ENCODE results near the gene PLCG2.
"Not testable (repeated sequence)": the region's sequence is repeated elsewhere in the genome, so short reads cannot be mapped to it uniquely, and the experiment has no call there.

PLCG2 gene

DNA sequence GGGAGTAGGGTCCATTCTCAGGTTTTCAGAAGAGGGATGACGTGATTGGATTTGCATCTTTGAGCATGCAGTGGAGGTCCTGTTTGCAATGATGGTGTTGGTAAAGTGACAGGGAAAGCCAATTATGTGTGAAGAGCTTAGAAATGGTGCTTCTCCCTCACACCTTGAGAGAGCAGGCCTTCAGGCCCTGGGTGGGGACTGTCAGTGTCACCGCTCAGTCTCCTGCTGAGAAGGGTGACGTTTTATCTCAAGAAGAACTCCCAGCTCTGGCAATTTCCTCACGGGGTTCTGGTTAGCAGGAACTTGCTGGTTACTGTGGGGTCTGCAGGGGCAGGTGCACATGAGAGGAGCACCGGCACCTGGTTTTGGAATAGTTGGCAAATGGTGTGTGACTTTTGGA is 11.2 kb downstream of the PLCG2 start:
- no peak for DNase-seq (ENCODE audit: low read depth)

DNA sequence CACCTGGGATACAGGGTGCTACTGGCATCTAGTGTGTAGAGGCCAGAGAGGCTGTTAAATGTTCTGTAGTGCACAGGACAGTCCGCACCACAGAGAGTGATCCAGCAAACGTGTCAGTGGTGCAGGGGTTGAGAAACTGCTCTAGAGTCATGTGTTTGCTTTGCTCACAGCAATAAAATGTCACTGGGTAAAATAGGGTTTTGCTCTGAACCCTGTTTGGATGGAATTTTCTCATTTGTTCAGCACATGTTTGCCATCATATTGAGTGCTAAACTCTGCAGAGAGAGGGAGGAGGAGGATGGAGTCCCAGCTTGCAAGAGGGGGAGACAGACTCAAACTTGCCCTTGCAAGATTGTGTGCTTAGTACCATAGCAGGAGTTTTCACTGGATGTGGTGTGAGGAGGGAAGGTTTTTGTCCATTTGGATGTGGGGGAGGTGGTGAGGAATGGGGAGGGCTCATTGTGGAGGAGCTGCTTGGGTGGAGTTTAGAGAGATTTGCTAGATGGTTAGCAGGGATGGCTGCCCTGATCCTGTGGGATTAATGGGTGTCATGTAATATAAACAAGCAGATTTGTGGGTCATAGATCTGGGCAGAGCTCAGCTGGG is 11.8 kb downstream of the PLCG2 start:
- DNase-seq (ENCODE audit: low read depth): no peak

DNA sequence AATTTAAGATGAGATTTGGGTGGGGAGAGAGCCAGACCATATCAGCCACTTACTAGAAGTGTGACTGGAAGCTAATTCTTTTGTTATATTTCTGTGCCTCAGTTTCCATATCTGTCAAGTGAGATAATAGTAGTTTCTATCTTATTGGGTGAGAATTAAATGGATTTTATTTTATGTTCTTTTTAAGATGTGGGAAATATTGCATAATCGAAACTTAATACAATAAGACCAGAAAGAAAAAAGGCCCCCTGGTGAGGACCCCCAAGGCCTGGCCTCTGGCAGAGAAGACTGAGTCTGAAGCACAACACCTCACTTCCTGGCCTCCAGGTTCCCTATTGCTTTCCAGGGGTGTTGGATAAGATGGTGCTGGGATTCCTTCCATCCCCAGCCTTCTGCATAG is 13.7 kb downstream of the PLCG2 start:
- no peak for DNase-seq (ENCODE audit: low read depth)

DNA sequence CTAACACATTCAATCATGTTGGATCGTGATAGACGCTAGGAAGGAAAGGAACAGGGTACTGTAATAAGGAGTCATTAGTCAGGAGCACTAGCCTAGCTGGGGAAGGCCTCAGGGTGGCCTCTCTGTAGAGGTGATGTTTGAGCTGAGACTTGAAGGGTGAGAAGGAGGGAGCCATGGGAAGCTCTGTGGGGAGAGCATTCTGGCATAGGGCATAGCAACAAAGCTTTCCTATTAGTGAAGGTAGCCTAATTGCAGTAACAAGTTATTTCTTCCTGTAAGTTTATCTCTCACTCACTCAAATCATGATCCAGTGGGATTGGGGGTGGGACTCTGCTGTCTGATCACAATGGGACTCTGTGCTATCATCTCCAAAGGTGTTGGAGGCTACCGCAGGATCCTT is 16.1 kb downstream of the PLCG2 start:
- no peak for DNase-seq (ENCODE audit: low read depth)

DNA sequence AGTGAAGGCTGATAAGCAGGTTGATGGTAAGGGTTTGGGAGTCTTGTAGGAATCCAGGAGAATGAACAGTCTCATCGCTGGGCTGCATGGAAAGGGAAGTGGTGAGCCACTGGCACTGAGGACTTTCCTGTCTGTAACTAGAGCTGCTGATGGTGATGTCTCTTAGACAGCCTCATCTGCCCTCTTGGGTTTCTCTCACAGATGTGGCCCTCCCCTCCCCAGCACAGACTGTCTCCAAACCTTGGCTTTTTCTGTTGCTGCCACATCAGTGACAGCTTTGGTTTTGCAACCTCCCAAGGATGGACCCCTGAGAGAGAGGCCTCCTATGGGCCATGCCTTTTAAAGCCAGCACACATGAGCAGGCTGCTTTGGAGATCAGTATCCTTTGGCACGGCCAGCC is 16.9 kb downstream of the PLCG2 start:
- no peak for DNase-seq (ENCODE audit: low read depth)

DNA sequence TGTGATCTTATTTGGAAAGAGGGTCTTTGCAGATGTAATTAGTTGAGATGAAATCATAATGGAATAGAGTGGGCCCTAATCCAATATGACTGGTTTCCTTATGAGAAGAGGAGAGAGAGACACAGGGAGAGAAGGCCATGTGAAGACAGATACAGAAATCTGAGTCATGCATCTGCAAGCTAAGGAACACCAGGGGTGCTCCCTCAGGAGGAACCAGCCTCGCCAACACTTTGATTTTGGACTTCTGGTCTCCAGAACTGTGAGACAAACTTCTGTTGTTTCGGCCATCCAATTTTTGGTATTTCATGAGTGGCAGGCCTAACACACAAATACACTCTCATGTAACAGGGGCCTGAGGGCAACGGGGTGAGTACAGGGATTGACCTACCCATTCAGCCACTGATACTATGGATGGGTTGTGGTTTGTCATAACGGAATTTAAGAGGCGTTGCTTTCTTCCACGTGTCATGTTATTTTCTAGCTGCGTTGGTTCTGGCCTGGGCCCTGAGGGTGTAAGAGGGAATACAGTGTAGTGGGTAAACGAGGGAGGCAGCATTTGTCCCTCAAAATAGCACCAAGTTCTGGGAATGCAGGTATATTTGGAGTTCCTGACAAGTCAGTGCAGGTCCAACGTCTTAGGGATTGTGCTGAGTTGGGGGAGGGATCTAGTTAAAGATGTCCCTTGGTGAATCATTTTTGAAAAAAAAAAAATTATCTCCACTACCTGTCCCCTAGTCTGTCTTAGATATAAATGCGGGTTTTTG is 17.7 kb downstream of the PLCG2 start:
- no peak for DNase-seq (ENCODE audit: low read depth)

DNA sequence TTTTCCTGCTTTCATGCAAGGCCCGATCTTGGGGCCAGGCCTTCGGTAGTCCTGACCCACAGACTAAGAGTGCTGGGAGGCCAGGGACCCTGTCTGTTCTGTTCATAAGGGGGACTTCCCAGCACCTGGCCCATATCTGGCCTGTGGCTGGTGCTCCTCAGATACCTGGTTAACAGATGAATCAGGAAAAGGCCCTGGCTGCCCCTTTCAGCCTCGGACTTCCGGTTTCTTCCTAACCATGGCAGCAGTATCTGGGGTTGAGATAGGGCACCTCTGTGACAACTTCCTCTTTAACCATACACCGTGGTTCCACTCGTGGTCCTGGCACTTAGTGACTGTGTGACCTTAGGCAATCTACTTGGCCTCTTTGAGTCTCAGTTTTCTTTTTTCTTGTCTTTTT is 18.4 kb downstream of the PLCG2 start:
- no peak for DNase-seq (ENCODE audit: low read depth)

DNA sequence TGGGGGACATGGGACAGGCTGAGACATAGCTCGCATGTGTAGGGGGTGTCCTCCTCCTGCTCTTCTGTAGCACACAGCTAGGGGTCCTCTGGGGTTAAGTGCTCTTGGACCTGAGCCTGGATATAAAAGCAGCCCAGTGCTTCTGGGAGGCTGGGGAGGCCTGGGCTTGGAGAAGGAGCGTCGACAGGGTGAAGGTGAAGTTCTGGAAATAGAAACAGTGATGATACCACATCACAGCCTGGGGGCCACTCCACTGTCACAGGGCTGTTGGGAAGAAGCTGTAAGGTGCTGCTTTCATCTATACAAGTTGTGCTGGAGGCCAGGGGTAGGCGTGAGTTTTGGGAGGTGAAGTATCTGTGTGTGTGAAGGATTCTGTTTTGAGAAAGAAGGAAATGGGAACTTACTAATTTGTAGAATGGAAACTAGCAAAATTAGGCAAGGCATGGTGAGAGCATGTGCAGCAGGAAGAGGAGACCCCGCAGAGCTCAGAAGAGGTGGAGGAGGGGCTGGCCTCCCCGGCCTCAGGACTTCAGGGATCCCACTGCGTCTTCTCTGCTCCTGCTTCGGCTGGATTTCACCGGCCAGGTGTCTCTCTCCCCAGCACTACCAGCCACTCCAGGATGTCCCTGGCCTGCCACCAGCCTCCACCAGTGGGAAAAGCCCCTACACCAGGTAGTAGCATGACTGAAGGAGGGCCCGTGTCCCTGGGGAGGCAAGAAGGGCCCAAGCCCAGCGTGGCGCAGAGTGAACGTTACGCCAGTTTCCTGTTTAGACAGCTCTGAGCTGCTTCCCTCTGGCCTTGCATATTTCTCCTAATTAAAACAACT is 19.4 kb downstream of the PLCG2 start:
- DNase-seq (ENCODE audit: low read depth): no peak

DNA sequence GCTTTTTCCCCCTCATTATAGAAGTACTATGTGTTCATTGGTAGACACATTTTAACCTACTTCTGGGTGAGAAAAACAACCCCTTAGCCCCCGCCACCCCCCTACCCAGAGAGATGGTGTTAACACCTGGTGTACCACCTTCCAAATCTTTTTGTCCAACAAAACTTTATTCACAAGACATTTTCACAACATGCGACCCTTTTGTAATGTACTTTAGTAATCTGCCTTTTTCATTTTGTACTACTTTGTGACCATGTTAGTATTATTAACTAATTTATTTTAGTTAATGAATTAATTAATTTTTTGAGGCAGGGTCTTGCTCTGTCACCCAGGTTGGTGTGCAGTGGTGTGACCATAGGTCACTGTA is 20.0 kb downstream of the PLCG2 start:
- DNase-seq (ENCODE audit: low read depth): no peak

DNA sequence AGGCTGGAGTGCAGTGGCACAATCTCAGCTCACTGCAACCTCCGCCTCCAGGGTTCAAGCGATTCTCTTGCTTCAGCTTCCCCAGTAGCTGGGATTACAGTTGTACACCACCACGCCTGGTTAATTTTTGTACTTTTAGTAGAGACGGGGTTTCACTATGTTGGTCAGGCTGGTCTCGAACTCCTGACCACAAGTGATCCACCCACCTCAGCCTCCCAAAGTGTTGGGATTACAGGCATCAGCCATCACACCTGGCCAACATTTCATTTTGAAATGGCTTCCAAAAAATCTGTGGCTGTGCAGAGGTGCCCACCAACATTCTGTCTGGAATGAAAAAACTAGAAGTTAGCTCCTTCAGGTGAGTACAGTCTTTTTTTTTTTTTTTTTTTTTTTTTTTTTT is 22.6 kb downstream of the PLCG2 start:
- not testable (repeated sequence) for DNase-seq (ENCODE audit: low read depth)

DNA sequence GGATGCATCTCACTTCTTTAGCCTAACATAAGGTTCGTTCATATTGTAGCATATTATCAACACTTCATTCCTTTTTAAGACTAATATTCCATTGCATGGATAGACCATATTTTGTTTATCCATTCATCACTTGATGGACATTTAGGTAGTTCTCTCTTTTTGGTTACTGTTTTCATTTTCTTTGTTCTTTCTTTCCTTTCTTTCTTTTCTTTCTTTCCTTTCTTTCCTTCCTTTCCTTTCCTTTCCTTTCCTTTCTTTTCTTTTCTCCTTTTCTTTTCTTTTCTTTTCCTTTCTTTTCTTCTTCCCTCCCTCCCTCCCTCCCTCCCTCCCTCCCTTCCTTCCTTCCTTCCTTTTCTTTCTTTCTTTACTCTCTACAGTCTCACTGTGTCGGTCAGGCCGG is 24.2 kb downstream of the PLCG2 start:
- no peak for DNase-seq (ENCODE audit: low read depth)

DNA sequence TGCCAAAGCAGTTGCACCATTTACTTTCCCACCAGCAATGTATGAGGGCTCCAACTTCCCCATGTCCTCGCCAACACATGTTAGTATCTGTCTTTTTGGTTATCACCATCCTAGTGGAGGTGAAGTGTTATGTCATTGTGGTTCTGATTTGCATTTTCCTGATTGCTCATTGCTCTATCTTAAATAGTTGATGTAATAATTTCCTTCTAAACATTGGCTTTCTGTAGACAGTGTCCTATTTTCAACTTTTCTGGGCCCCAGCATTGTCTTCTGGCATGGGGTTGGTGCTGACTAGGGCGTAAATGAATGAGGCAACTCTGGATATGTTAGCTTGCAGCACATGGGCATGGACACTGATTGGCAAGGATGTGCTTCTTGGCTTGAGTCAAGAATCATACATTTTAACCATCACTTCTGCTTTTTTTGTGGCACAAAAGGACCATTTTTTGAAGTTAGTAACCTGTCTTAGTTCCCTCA is 25.1 kb downstream of the PLCG2 start:
- DNase-seq (ENCODE audit: low read depth): no peak

DNA sequence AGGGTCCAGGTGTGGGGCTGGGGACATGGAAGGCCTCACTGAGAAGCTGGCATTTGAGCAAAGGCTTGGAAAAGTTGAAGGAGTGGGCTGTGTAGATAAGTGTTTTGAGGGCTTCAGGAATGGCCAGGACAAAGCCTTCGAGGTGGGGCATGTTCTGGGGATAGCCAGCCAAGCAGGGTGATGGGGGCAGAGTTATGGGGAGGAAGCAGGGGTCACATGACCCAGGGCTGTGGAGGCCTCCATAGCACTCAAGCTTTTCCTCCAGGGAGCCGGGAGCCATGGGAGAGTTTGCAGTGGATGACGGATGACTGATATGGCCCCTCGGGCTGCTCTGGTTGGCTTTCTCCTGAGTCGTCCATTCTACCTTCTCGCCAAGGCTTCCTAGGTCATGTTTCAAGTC is 27.6 kb downstream of the PLCG2 start:
- DNase-seq (ENCODE audit: low read depth): no peak

DNA sequence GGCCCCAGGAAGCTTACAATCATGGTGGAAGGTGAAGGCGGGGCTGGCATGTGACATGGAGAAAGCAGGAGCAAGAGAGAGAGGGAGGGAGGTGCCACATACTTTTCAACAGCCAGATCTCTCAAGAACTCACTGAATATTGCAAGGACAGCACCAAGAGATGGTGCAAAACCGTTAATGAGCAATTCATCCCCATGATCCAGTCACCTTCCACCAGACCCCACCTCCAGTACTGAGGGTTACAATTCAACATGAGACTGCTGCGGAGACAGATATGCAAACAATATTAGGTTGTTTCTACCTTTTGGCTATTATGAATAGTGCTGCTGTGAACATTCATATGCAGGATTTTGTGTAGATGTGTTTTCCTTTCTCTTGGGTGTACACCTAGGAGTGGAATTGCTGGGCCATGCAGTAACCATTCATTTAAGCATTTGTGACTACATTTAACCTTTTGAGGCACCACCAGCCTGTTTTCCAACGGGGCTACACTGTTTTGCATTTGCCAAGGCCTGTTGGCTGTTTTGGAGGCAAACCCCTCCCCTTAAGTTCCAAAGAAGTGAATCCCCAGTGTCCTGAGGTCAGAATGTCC is 28.8 kb downstream of the PLCG2 start:
- DNase-seq (ENCODE audit: low read depth): no peak

DNA sequence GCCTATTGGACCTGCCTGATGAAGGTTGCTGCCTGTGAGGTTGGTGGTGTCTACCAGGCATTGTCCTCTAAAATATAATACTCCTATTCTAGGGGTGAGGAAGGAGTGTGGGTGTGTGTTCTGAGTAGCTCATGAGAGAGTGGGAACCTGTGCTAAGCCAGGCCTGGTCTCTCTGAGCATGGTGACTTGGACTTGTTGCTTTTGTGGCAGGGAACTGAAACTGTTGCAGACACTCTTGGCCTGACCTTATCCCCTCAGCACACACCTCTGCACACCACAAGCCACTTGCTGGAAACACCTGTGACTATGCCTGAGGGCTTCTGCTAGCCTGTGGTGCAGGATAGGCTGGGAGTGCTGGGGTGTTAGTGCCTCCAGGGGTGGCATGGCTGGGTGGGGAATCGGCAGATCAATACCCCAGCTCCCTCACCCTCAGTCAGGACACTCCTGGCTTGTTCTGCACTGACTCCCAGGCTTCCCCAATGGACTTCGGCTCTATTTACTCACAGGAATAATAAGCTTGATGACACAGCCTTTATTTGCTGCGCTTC is 29.9 kb downstream of the PLCG2 start:
- DNase-seq (ENCODE audit: low read depth): no peak

DNA sequence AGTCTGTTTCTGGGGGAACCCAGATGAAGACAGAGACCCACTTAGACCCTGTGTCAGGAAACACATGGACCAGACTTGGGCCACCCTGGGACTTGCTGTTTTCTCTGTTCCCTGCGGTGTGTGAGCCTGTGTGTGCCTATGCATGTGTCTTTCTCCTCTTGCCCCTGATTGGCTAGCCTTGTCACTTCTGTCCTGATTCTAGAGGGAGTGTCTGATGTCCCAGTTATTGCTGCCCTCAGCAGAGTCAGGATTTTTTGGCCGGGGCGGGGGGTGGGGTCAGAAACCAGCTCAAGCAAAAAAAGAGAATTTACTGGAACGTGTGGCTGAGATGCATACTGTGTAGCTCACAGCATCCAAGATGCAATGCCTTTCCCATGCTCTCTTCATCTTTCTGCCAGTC is 30.5 kb downstream of the PLCG2 start:
- no peak for DNase-seq (ENCODE audit: low read depth)

DNA sequence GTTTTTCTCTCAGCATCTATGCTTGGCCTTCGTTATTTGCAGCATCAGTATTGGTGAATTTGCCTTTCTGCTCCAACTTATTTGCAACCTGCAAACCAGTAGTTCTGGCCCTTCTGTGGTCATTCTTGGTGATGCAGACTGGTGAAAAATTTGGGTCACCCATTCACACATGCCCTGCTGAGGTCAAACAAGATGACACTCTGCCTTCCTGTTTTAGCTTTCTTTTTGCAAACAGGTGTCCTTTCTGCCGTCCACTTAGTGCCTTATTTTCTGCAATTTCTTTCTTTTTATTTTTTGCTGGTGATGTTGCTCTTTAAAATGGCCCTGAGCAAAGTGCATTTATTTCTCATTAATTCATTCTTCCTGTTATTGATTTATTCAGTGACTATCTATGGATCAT is 31.3 kb downstream of the PLCG2 start:
- DNase-seq (ENCODE audit: low read depth): no peak

DNA sequence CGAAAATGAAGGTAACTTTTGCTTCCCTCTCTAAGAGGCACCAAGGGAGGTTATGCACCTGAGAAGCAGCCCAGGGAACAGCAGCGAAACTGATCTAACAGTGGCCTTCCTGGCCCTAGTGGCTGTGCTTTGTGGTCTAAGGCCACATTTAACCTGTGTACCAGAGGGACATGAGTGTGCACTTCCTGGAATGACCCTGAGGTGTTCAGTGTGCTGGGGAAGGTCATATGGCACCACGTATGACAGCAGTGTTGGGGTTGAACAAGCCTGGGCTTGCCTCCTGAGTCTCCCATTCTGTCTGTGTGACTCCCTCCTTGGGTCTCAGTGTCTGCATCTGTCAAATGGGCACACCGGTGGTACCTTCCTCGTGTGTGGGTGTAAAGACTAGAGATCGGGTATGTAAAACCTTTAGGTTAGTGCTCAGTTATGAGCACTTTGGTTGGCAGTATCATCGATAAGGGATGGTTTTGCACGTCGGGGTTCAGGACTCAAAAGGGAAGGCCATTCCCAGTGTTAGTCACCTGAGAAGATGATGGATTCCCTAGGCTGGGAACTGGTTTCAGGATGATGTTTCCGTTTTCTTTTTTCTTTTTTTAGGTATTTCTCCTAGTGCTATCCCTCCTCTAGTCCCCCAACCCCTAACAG is 31.9 kb downstream of the PLCG2 start:
- DNase-seq (ENCODE audit: low read depth): no peak

DNA sequence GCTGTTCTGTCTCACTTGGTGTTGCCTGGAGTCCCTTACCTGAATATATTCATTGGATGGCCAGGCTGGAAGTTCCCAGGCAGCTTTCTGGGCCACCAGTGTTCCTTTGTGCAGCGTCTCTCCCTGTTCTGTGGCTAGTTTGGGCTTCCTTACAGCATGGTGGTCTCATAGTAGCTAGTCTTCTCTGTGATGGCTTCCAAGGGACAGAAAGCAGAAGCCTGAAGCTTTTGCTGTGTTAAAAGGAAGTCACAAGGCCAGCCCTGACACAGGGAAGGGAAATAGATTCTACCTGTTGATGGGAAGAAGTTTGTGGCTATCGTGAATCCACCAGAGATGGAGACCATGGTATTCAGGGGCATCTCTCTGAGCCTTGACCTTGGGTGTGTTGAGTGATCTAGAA is 34.6 kb downstream of the PLCG2 start:
- no peak for DNase-seq (ENCODE audit: low read depth)

DNA sequence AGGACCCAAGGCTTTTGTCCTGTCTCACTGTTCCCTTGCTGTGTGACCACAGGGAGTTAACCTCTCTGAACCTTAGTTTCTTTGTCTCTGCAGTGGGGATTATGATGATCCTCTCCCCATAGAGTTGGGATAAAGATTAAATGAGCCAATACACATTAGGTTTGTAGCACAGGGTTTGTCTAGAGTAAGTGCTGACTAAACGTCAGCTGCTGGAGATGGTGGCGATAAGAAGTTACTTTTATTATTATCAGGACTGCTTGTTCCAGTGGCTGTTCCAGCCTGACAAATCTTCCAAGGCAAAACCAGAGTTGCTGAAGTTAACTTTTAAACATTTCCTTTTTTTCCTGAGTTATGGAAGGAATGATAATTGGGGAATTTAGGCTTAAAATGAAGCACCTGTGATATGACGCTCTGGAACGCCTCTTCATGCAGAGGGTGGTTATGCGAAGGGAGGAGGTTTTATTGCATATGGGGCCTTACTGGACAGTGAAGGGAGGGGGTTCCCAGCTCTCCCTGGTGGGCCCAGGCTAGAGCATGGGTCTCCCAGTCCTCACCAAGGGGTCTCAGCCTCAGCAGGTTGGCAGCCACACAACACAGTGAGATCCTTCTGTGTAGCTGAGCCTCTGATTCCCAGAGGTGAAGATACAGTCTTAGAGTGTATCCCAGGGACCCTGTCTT is 35.8 kb downstream of the PLCG2 start:
- no peak for DNase-seq (ENCODE audit: low read depth)

DNA sequence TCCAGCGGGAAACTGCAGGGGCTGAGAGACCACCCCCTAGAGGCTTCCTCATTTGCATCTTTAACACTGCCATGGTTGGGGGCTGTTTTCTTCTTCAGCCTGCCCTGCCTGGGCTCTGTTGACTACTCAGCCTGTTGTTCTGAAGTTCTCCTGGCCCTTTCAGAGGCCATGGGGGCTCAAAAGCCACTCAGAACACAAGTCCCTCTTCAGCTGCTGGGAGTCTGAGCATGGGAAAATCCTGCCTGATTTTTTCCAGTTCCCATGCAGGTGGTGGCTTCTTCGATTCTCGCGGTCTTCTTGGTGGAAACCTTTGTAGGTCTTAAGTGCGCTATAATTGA is 36.3 kb downstream of the PLCG2 start:
- DNase-seq (ENCODE audit: low read depth): no peak

DNA sequence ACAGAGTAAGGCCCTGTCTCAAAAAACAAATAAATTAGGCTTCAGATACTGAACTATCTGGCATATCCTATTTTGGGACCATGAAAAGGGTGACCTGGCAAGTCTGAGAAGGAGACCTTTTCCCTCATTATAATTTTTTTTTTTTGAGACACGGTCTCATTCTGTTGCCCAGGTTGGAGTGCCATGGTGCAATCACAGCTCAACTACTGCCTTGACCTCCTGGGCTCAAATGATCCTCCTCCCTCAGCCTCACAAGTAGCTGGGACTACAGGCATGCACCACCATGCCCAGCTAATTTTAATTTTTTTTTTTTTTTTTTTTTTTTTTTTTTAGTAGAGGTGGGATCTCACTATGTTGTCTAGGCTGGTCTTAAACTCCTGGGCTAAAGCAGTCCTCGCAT is 37.3 kb downstream of the PLCG2 start:
- no peak for DNase-seq (ENCODE audit: low read depth)
